HepG2 (cell line): Measurements from ENCODE around the gene LIPT1. TPM values are rescaled to one million over a fixed set of nuclear protein-coding genes. Genes with fewer than 3 reads are reported as not detected.

Experiments used
- ATAD3A ChIP-seq: sonication (generic); formaldehyde crosslinking; IDR thresholded peaks from 2 replicates; pipeline ENCODE4 v1.4.0; 2020; ENCODE audit warnings: missing genetic modification reagents
- ATF7 ChIP-seq, 2 experiments: fragments of 450-650 bp in 1 of 2; sonication (generic) in 1 of 2; formaldehyde crosslinking in 1 of 2; IDR thresholded peaks; 2 replicates each; pipeline versions ENCODE4 v1.4.0 to v1.6.1; 2016 to 2020; ENCODE audit warnings: antibody characterized with exemption in 1 of 2, mild to moderate bottlenecking in 1 of 2, missing genetic modification reagents in 1 of 2
- HDAC2 ChIP-seq: sonication (generic); formaldehyde crosslinking; IDR thresholded peaks from 2 replicates; pipeline ENCODE4 v1.4.0; 2020; ENCODE audit warnings: missing genetic modification reagents
- HIVEP1 ChIP-seq: sonication (generic); formaldehyde crosslinking; IDR thresholded peaks from 2 replicates; pipeline ENCODE4 v1.4.0; 2020; ENCODE audit warnings: mild to moderate bottlenecking, missing genetic modification reagents
- KMT2A ChIP-seq: sonication (generic); formaldehyde crosslinking; IDR thresholded peaks from 2 replicates; pipeline ENCODE4 v1.4.0; 2020; ENCODE audit warnings: missing genetic modification reagents
- MBD4 ChIP-seq: IDR thresholded peaks from 2 replicates; pipeline ENCODE4 v1.6.1; 2012; ENCODE audit warnings: low read length, inconsistent platforms, borderline replicate concordance
- NFIC ChIP-seq: IDR thresholded peaks from 2 replicates; pipeline ENCODE4 v1.6.1; 2012; ENCODE audit warnings: mild to moderate bottlenecking, low read length, inconsistent platforms
- RFX3 ChIP-seq: IDR thresholded peaks from 2 replicates; pipeline ENCODE4 v1.6.1; 2016; ENCODE audit warnings: missing biosample characterization, missing genetic modification reagents
- SALL1 ChIP-seq: sonication (generic); formaldehyde crosslinking; IDR thresholded peaks from 2 replicates; pipeline ENCODE4 v1.8.0; 2022; ENCODE audit warnings: mild to moderate bottlenecking, missing genetic modification reagents
- TBP ChIP-seq: sonication (generic); formaldehyde crosslinking; IDR thresholded peaks from 2 replicates; pipeline ENCODE4 v1.5.0; 2020; ENCODE audit warnings: missing genetic modification reagents
- ZNF101 ChIP-seq: sonication (generic); formaldehyde crosslinking; IDR thresholded peaks from 2 replicates; pipeline ENCODE4 v1.4.0; 2020; ENCODE audit warnings: mild to moderate bottlenecking, low read depth, missing genetic modification reagents, borderline replicate concordance
- ZNF720 ChIP-seq: sonication (generic); formaldehyde crosslinking; IDR thresholded peaks from 2 replicates; pipeline ENCODE4 v1.4.0; 2020; ENCODE audit warnings: missing genetic modification reagents
- polyA plus RNA-seq, 8 experiments: library from polyadenylated mRNA; depleted of rRNA in 3 of 8; stranded (reverse) in 7 of 8; unstranded in 1 of 8; fragments of >200 nt; fragmentation: Illumina TruSeq in 4 of 8; extraction: Trizol in 4 of 8; gene quantifications; 2 replicates each; pipeline versions ENCODE4 v1.2.1 to v1.2.3, GENCODE V29; 2011 to 2016; ENCODE audit warnings: low read depth in 4 of 8, missing spikeins in 1 of 8, mixed read lengths in 1 of 8; ENCODE audit not compliant: insufficient read depth in 1 of 8
- total RNA-seq, 5 experiments: library from RNA; depleted of rRNA; stranded (reverse); fragments of >200 nt; fragmentation: Illumina TruSeq; extraction: Trizol; gene quantifications; 2 replicates each; pipeline ENCODE4 v1.2.3, GENCODE V29; 2016; ENCODE audit warnings: low read depth in 1 of 5
- TF ChIP-seq, protein P1 (sequence below): sonication (generic); formaldehyde crosslinking; IDR thresholded peaks from 2 replicates; pipeline ENCODE4 v1.4.0; 2020; ENCODE audit warnings: missing genetic modification reagents, borderline replicate concordance
- TF ChIP-seq, protein P2 (sequence below): sonication (generic); formaldehyde crosslinking; conservative IDR thresholded peaks from 2 replicates; pipeline ENCODE4 v1.8.0; 2022; ENCODE audit warnings: low read depth, missing genetic modification reagents
- TF ChIP-seq, protein P3 (sequence below): sonication (generic); formaldehyde crosslinking; IDR thresholded peaks from 2 replicates; pipeline ENCODE4 v1.5.1; 2020; ENCODE audit warnings: mild to moderate bottlenecking, moderate library complexity, missing genetic modification reagents
- TF ChIP-seq, protein P4 (sequence below): sonication (generic); formaldehyde crosslinking; IDR thresholded peaks from 2 replicates; pipeline ENCODE4 v1.5.0; 2020; ENCODE audit warnings: mild to moderate bottlenecking, missing genetic modification reagents

LIPT1 gene
- total and polyA plus RNA-seq, 2 of the 13 experiments (the other 11 are each of a cell fraction or from before 2014, with no cell fraction given): 8.0 to 9.6 TPM

DNA sequence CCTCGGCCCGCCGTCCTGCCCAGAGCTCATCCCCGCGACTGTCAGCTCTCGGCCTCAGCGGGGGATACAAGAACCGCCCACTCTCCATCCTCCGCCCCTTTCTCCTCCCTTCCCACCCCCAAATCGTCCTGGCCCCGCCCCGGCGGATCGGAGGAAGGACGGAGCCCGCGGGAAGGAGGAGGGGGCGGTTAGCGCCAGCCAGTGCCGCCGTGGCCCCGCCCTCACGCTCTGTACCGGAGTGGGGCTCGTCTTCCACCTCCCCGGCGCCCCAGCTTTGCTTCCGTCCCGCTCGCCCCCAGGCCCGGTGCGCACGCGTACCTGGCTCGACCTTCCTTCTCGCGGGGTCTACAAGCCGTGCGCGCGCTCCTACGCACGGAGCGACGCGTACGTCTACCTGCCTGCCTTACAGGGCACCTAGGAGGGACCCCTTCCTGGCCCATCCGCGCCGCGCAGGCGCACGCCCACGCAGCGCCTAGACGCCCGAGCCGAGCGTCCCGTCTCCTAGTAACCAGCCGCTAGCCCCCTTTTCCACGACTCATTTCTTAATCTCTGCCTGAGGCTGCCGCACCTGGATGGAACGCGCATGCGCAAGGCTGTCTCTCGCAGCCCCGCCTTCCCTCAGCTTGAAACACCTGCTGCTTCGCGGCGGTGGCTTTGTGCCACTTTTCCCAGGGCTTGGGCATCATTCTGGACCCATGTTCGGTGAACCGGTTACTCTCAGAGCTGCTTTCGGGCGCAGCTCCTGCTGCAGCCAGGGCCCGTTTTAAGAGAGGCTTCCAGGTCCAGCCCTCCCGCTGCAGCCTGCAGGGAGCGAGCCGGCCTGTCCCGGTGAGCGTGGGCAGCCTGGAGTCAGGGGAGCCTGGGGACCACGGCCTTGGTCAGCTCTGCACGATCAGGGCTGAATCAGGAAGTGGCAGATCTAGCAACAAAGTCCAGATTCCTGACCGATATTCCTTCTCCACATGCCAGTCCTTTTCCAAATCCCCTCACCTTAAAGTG, 13.4 kb upstream of the LIPT1 start, which contains the start of gene C2orf15 (continued):
- TF ChIP-seq, protein P1, sequence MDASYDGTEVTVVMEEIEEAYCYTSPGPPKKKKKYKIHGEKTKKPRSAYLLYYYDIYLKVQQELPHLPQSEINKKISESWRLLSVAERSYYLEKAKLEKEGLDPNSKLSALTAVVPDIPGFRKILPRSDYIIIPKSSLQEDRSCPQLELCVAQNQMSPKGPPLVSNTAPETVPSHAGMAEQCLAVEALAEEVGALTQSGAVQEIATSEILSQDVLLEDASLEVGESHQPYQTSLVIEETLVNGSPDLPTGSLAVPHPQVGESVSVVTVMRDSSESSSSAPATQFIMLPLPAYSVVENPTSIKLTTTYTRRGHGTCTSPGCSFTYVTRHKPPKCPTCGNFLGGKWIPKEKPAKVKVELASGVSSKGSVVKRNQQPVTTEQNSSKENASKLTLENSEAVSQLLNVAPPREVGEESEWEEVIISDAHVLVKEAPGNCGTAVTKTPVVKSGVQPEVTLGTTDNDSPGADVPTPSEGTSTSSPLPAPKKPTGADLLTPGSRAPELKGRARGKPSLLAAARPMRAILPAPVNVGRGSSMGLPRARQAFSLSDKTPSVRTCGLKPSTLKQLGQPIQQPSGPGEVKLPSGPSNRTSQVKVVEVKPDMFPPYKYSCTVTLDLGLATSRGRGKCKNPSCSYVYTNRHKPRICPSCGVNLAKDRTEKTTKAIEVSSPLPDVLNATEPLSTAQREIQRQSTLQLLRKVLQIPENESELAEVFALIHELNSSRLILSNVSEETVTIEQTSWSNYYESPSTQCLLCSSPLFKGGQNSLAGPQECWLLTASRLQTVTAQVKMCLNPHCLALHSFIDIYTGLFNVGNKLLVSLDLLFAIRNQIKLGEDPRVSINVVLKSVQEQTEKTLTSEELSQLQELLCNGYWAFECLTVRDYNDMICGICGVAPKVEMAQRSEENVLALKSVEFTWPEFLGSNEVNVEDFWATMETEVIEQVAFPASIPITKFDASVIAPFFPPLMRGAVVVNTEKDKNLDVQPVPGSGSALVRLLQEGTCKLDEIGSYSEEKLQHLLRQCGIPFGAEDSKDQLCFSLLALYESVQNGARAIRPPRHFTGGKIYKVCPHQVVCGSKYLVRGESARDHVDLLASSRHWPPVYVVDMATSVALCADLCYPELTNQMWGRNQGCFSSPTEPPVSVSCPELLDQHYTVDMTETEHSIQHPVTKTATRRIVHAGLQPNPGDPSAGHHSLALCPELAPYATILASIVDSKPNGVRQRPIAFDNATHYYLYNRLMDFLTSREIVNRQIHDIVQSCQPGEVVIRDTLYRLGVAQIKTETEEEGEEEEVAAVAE (CRISPR knock-in tag): no peak
- peak; percentile 63; the same call in 1 of the 2 replicates for TF ChIP-seq HIVEP1 (CRISPR knock-in tag)
- no peak for TF ChIP-seq ATAD3A (CRISPR knock-in tag)
- 0 out of 2 replicates have a peak, but pooled peaks have one; percentile 40 for TF ChIP-seq TBP (CRISPR knock-in tag)
- TF ChIP-seq ZNF720: no peak
- TF ChIP-seq KMT2A (CRISPR knock-in tag): peak; percentile 70
- peak; percentile 69; the same call in 1 of the 2 replicates for TF ChIP-seq ZNF101 (CRISPR knock-in tag)
- TF ChIP-seq, protein P2, sequence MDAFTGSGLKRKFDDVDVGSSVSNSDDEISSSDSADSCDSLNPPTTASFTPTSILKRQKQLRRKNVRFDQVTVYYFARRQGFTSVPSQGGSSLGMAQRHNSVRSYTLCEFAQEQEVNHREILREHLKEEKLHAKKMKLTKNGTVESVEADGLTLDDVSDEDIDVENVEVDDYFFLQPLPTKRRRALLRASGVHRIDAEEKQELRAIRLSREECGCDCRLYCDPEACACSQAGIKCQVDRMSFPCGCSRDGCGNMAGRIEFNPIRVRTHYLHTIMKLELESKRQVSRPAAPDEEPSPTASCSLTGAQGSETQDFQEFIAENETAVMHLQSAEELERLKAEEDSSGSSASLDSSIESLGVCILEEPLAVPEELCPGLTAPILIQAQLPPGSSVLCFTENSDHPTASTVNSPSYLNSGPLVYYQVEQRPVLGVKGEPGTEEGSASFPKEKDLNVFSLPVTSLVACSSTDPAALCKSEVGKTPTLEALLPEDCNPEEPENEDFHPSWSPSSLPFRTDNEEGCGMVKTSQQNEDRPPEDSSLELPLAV (CRISPR knock-in tag): no peak; the same call in 1 of the 2 replicates
- TF ChIP-seq SALL1 (CRISPR knock-in tag): peak; percentile 56
- no peak for TF ChIP-seq MBD4
- peak; percentile 46 for TF ChIP-seq HDAC2 (CRISPR knock-in tag)
- peak; percentile 96 for TF ChIP-seq RFX3 (CRISPR knock-in tag)
- no peak for TF ChIP-seq NFIC
- TF ChIP-seq, protein P3, sequence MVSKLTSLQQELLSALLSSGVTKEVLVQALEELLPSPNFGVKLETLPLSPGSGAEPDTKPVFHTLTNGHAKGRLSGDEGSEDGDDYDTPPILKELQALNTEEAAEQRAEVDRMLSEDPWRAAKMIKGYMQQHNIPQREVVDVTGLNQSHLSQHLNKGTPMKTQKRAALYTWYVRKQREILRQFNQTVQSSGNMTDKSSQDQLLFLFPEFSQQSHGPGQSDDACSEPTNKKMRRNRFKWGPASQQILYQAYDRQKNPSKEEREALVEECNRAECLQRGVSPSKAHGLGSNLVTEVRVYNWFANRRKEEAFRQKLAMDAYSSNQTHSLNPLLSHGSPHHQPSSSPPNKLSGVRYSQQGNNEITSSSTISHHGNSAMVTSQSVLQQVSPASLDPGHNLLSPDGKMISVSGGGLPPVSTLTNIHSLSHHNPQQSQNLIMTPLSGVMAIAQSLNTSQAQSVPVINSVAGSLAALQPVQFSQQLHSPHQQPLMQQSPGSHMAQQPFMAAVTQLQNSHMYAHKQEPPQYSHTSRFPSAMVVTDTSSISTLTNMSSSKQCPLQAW (CRISPR knock-in tag): peak; percentile 92
- no peak for TF ChIP-seq ATF7 (IDR thresholded peaks at IDR 0.05)
- TF ChIP-seq ATF7 (CRISPR knock-in tag; IDR thresholded peaks at IDR 0.05): peak; percentile 47
- TF ChIP-seq, protein P4, sequence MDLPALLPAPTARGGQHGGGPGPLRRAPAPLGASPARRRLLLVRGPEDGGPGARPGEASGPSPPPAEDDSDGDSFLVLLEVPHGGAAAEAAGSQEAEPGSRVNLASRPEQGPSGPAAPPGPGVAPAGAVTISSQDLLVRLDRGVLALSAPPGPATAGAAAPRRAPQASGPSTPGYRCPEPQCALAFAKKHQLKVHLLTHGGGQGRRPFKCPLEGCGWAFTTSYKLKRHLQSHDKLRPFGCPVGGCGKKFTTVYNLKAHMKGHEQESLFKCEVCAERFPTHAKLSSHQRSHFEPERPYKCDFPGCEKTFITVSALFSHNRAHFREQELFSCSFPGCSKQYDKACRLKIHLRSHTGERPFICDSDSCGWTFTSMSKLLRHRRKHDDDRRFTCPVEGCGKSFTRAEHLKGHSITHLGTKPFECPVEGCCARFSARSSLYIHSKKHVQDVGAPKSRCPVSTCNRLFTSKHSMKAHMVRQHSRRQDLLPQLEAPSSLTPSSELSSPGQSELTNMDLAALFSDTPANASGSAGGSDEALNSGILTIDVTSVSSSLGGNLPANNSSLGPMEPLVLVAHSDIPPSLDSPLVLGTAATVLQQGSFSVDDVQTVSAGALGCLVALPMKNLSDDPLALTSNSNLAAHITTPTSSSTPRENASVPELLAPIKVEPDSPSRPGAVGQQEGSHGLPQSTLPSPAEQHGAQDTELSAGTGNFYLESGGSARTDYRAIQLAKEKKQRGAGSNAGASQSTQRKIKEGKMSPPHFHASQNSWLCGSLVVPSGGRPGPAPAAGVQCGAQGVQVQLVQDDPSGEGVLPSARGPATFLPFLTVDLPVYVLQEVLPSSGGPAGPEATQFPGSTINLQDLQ: no peak; the same call in 1 of the 2 replicates
